ENCODE measurements around the gene PRKCH. TPM values are rescaled to one million over a fixed set of nuclear protein-coding genes. Genes with fewer than 3 reads are reported as not detected.

The PRKCH gene
- total and polyA plus RNA-seq, 9 of the 15 experiments (the other 6 are each of a cell fraction or from before 2014, with no cell fraction given): 0.61 to 4.4 (median 4.0) TPM

GRCh38 chr14:61342932-61343331 is 21.6 kb downstream of the PRKCH start (continued):
- TF ChIP-seq BRCA1 (IDR thresholded peaks at IDR 0.05) (no peak), BRCA1 (CRISPR knock-in tag; IDR thresholded peaks at IDR 0.05) (no peak), PKNOX1 (IDR thresholded peaks at IDR 0.05) (peak; percentile 69; the same call in 1 of the 2 replicates), E2F4 (CRISPR knock-in tag; IDR thresholded peaks at IDR 0.05; ENCODE audit: low read depth) (no peak), ZNF23 (CRISPR knock-in tag; IDR thresholded peaks at IDR 0.05) (no peak), ILK (tag; IDR thresholded peaks at IDR 0.05; ENCODE audit: borderline replicate concordance, low read depth) (no peak), ZBTB34 (CRISPR knock-in tag; IDR thresholded peaks at IDR 0.05) (no peak), RAD51 (IDR thresholded peaks at IDR 0.05; ENCODE audit: borderline replicate concordance, low read depth) (no peak), SAP30 (IDR thresholded peaks at IDR 0.05; ENCODE audit: borderline replicate concordance, insufficient read depth, low read depth, low read length, poor library complexity, severe bottlenecking) (no peak), CBFA2T3 (IDR thresholded peaks at IDR 0.05) (peak; percentile 90), CBX2 (IDR thresholded peaks at IDR 0.05; ENCODE audit: insufficient read depth, low read length, poor library complexity, severe bottlenecking) (no peak), ILF3 (IDR thresholded peaks at IDR 0.05; ENCODE audit: borderline replicate concordance) (no peak), GABPB2 (CRISPR knock-in tag; conservative IDR thresholded peaks at IDR 0.05) (no peak), ZBTB1 (CRISPR knock-in tag; IDR thresholded peaks at IDR 0.05; ENCODE audit: borderline replicate concordance, low read depth) (no peak), GABPA (tag; conservative IDR thresholded peaks at IDR 0.05; ENCODE audit: low read depth) (no peak), PHB2 (IDR thresholded peaks at IDR 0.05; ENCODE audit: low read depth) (no peak), STAT5A (IDR thresholded peaks at IDR 0.05; ENCODE audit: borderline replicate concordance, low read length) (peak; percentile 43; the same call in 1 of the 2 replicates), ZNF277 (CRISPR knock-in tag; IDR thresholded peaks at IDR 0.05; ENCODE audit: borderline replicate concordance) (no peak), RBBP5 (IDR thresholded peaks at IDR 0.05; ENCODE audit: borderline replicate concordance, insufficient read depth, low read length, poor library complexity, severe bottlenecking) (no peak), CHD2 (IDR thresholded peaks at IDR 0.05; ENCODE audit: low read depth, low read length) (no peak), FOXP4 (CRISPR knock-in tag; IDR thresholded peaks at IDR 0.05; ENCODE audit: borderline replicate concordance) (no peak)
